GM20000 (cell line): Measurements from ENCODE around the gene BIRC7.

ENCODE experiments used
- DNase-seq: peaks from one replicate; pipeline ENCODE4 v3.0.0; 2012; ENCODE audit warnings: low spot score
- TF ChIP-seq, protein P1 (sequence below): IDR thresholded peaks from 2 replicates; pipeline ENCODE4 v1.5.1; 2012; ENCODE audit warnings: mild to moderate bottlenecking, control low read depth; ENCODE audit errors: extremely low read depth, missing control alignments

The BIRC7 gene, protein sequence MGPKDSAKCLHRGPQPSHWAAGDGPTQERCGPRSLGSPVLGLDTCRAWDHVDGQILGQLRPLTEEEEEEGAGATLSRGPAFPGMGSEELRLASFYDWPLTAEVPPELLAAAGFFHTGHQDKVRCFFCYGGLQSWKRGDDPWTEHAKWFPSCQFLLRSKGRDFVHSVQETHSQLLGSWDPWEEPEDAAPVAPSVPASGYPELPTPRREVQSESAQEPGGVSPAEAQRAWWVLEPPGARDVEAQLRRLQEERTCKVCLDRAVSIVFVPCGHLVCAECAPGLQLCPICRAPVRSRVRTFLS

DNA sequence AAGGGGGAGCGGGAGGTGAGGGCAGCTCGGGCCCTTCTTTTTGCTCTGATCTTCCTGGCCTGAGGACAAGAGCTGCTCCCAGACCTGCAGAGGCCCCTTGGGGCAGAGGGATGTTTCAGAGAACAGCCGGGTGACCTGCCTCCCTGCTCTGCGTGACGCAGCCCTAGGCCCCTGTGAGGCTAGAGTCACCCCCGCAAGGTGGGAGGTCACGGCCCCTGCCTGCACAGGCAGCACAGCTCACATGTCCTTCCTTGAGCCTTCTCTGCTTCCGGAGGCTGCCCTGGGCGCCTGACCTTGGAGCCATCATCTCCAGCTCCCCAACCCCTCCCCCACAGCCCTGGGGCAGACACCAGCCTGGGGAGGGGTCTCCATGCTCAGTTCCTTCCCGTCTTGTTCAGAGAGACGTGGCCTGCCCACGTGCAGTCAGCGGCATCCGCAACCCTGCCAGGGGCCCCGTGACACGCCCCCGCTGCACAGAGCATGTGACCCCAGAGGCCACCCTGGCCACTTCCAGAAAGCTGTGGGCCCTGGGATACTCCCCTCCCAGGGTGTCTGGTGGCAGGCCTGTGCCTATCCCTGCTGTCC lies at the start of gene BIRC7:
Gene BIRC7 (plus strand): TSS at position 507 of the 585 bp plus-strand sequence. CDS start 192 bp downstream, outside the sequence.
- DNase-seq, result no peak
- TF ChIP-seq, protein P1, sequence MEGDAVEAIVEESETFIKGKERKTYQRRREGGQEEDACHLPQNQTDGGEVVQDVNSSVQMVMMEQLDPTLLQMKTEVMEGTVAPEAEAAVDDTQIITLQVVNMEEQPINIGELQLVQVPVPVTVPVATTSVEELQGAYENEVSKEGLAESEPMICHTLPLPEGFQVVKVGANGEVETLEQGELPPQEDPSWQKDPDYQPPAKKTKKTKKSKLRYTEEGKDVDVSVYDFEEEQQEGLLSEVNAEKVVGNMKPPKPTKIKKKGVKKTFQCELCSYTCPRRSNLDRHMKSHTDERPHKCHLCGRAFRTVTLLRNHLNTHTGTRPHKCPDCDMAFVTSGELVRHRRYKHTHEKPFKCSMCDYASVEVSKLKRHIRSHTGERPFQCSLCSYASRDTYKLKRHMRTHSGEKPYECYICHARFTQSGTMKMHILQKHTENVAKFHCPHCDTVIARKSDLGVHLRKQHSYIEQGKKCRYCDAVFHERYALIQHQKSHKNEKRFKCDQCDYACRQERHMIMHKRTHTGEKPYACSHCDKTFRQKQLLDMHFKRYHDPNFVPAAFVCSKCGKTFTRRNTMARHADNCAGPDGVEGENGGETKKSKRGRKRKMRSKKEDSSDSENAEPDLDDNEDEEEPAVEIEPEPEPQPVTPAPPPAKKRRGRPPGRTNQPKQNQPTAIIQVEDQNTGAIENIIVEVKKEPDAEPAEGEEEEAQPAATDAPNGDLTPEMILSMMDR, result no peak

DNA sequence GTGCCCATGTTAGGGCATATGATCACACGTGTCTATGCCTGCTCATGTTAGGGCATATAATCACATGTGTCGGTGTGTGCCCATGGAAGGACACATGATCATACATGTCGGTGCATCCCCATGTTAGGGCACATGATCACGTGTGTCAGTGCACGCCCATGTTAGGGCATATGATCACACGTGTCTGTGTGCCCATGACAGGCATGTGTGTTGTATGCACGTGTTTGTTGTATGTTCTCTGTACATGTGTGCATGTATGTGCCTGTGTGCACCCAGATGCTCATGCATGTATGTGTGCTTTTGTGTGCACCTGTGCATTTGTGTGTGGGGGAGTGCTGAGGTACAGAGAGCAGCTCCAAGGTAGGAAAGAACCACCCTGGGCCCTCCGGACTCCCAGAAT lies 49.6 kb upstream of the BIRC7 start:
- DNase-seq, result no peak
- TF ChIP-seq, protein P1, result no peak

DNA sequence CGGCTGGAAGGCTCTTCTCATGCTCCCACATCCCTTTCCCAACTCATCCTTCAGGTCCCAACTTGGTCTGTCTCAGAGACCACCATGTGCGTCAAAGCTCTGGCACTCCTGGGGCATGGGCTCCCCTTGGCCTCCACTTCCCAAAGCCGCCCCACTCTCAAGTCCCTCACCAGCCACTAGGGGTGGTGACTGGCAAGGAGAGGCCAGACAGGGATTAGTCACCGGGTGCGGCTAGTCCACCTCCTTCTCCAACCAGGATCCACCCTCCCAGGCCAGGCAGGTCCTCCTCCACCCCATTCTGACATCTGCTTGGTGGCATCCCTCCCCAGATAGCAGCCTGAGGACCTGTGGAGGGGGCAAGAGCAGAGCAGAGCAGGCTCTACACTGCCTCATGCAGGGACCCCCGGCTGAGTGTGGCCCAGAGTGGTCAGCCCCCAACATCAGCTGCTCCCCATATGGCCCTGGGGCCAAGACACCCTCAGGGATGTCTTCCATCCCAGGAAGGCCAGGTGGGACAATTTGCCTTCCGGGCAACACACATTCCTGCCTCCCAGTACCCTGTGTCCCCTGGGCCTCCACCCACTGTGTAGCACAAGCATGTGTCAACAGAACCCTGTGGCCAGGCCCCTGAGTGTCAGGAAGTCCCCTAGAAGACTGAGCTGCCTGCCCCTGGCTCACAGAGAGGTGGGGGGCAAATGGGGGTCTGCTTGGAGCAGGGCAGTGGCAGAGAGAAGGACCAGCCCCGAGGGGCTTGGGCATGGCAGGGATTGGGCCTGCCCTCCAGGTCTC lies 49.0 kb upstream of the BIRC7 start:
- no peak for DNase-seq
- TF ChIP-seq, protein P1, result no peak

DNA sequence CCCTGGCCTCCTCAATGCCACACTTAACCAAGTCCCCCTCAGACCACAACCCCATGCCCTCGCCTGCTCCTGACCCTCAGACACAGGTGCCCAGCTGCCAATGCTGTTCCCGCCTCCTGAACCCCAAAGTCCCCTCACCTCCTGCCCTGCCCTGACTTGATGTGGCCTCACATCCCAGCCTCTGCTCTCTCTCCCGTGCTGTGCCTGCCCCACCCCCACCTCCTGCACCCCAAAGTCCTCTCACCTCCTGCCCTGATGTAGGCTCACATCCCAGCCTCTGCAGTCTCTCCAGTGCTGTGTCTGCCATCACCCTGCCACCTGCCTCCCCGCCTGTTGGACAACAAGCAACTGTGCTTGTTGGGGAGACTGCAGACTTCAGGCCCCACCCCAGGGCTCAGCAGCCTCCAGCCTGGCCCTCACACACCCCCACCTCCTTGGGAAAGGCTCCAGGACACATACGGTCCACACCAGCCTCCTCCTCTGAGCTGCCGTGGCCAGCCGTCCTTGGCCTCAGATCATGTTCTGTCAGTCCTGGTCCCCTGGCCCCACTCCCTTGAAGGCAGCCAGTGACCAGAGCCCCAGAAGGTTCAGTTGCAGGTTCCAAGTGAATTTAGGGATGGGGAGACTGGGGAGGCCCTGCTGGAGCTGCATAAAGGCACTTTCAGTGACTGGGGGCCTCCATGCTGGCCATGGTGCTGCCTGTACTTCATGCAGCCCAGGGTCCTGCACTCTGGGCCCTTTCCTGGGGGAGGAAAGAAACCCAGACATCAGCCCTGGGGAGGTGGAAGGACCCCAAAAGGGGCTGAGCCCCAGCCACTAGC lies 48.2 kb upstream of the BIRC7 start:
- no peak for DNase-seq
- TF ChIP-seq, protein P1, result no peak

DNA sequence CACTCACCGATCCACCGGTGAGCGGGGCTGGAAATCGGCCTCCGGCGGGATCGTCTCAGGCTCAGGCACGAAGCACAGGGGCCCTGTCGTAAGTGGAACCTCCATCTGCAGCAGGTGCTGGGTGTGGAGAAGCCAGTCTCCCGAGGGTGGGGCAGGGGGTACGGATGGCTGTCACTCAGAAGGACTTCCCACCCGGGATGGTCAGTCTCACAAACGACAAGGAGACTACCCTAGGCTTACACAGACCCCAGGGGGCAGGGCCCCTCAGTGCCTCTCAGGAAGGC lies 47.6 kb upstream of the BIRC7 start:
- no peak for DNase-seq
- TF ChIP-seq, protein P1, result no peak

DNA sequence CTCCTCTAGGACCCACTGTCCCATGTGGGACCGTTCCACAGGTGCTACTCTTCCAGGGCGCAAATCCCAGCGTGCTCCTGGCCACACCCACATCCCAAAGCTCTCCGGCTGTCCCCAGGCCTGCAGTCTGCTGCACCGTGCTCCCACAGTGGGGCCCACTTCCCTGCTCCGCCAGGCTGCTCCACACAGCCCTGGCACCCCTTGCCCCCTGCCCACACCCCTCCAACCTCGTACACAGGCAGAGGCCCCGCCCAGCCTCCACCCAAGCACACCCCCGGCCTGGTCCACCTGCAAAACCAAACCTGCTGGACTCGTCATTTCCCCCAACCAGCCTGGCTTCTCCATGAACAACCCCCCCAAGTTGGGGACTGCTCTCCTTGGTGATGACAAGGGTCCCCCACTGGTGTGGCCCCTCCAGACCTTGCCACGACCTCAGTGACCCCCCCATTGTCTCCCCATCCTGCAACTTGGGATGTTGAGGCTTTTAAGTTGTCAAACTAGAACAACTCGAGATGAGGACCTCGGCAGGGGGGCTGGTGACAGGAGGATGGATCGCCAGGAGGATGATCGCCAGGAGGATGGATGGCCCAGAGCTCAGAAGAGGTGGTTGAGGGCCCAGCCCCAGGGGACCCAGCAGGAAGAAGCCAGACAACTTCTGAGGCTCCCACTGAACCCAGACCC lies 46.9 kb upstream of the BIRC7 start:
- TF ChIP-seq, protein P1, result no peak
- DNase-seq, result no peak
